ENCODE measurements around the gene GMPPB. TPM values are rescaled to one million over a fixed set of nuclear protein-coding genes. Genes with fewer than 3 reads are reported as not detected.

Gene GMPPB
- total RNA-seq, 1 donor from 2014 or later: 48.0 TPM

- Mint-ChIP-seq H3K27me3 (ENCODE audit: low read depth) (no peaks in the 10 kb centered on the region), H3K4me3 (ENCODE audit: low read depth) (no peak overlapping the region), H3K36me3 (ENCODE audit: low read depth) (peaks cover 43% of the 10 kb centered on the region), H3K9me3 (no peaks in the 10 kb centered on the region), H3K4me1 (ENCODE audit: low read depth) (no peaks in the 10 kb centered on the region), H3K27ac (no peak overlapping the region)
- intact Hi-C loops (cut with micrococcal nuclease): no loop called here
- DNase-seq (ENCODE audit: low spot score): no peak
These were observed 43.1 kb downstream of the GMPPB start for GRCh38 chr3:49680493-49681231.

GRCh38 chr3:49675912-49676311, 47.8 kb downstream of the GMPPB start:
- Mint-ChIP-seq H3K27ac (no peak overlapping the region), H3K36me3 (ENCODE audit: low read depth) (peaks cover 25% of the 10 kb centered on the region), H3K9me3 (no peaks in the 10 kb centered on the region), H3K27me3 (ENCODE audit: low read depth) (no peaks in the 10 kb centered on the region), H3K4me1 (ENCODE audit: low read depth) (peaks cover 16% of the 10 kb centered on the region), H3K4me3 (ENCODE audit: low read depth) (no peak overlapping the region)
- intact Hi-C loops (cut with micrococcal nuclease): no loop called here
- no peak for DNase-seq (ENCODE audit: low spot score)

- Mint-ChIP-seq H3K4me3 (ENCODE audit: low read depth) (peak overlapping the region; percentile 91), H3K27ac (no peak overlapping the region), H3K9me3 (no peaks in the 10 kb centered on the region), H3K4me1 (ENCODE audit: low read depth) (peaks cover 16% of the 10 kb centered on the region), H3K36me3 (ENCODE audit: low read depth) (peaks cover 18% of the 10 kb centered on the region), H3K27me3 (ENCODE audit: low read depth) (no peaks in the 10 kb centered on the region)
- no peak for DNase-seq (ENCODE audit: low spot score)
- intact Hi-C loops (cut with micrococcal nuclease): loop anchor here (1.0 to 5.0 kb wide), 3 partner anchors 15 to 202 kb away; partner anchors contain the start of genes AMIGO3, DAG1, MST1 and RNF123
These were observed 49.2 kb downstream of the GMPPB start for GRCh38 chr3:49674497-49674983.

- Mint-ChIP-seq H3K36me3 (ENCODE audit: low read depth) (peaks cover 18% of the 10 kb centered on the region), H3K9me3 (no peaks in the 10 kb centered on the region), H3K27ac (peak within 1 kb of the TSS; percentile 97), H3K4me3 (ENCODE audit: low read depth) (peak within 1 kb of the TSS; percentile 91), H3K27me3 (ENCODE audit: low read depth) (no peaks in the 10 kb centered on the region), H3K4me1 (ENCODE audit: low read depth) (peaks cover 16% of the 10 kb centered on the region)
- intact Hi-C loops (cut with micrococcal nuclease): loop anchor here (1.0 to 5.0 kb wide), 3 partner anchors 15 to 202 kb away; partner anchors contain the start of genes AMIGO3, DAG1, MST1 and RNF123
- peak; percentile 97 for DNase-seq (ENCODE audit: low spot score)
These were observed 49.8 kb downstream of the GMPPB start, which contains the start of gene APEH for GRCh38 chr3:49673715-49674496. Gene APEH (plus strand): TSS chr3:49674351. CDS start chr3:49674402, 51 bp downstream.

- peak overlapping the region; percentile 97 for H3K27ac Mint-ChIP-seq
These were observed 50.5 kb downstream of the GMPPB start for GRCh38 chr3:49673121-49673714.

GRCh38 chr3:49671291-49672288, 52.2 kb downstream of the GMPPB start:
- peaks cover 16% of the 10 kb centered on the region for H3K4me1 Mint-ChIP-seq (ENCODE audit: low read depth)
- peak; percentile 59 for DNase-seq (ENCODE audit: low spot score)
- H3K4me3 Mint-ChIP-seq (ENCODE audit: low read depth): peak overlapping the region; percentile 73
- H3K27me3 Mint-ChIP-seq (ENCODE audit: low read depth): no peaks in the 10 kb centered on the region
- intact Hi-C loops (cut with micrococcal nuclease): loop anchor here (1.0 to 5.0 kb wide), 2 partner anchors 132 to 199 kb away; partner anchors contain the start of gene DAG1
- H3K27ac Mint-ChIP-seq: peak overlapping the region; percentile 63
- H3K9me3 Mint-ChIP-seq: no peaks in the 10 kb centered on the region
- peaks cover 4% of the 10 kb centered on the region for H3K36me3 Mint-ChIP-seq (ENCODE audit: low read depth)

More at GRCh38 chr3:49673121-49673714, 50.5 kb downstream of the GMPPB start:
- no peaks in the 10 kb centered on the region for H3K9me3 Mint-ChIP-seq
- peaks cover 16% of the 10 kb centered on the region for H3K4me1 Mint-ChIP-seq (ENCODE audit: low read depth)
- DNase-seq (ENCODE audit: low spot score): no peak
- peaks cover 16% of the 10 kb centered on the region for H3K36me3 Mint-ChIP-seq (ENCODE audit: low read depth)
- no peaks in the 10 kb centered on the region for H3K27me3 Mint-ChIP-seq (ENCODE audit: low read depth)
- intact Hi-C loops (cut with micrococcal nuclease): loop anchor here (5.0 kb wide), 1 partner anchor 201 kb away; the partner anchor contains the start of gene DAG1
- H3K4me3 Mint-ChIP-seq (ENCODE audit: low read depth): peak overlapping the region; percentile 91

- Mint-ChIP-seq H3K4me1 (ENCODE audit: low read depth) (peaks cover 16% of the 10 kb centered on the region), H3K27me3 (ENCODE audit: low read depth) (no peaks in the 10 kb centered on the region), H3K27ac (no peak overlapping the region), H3K9me3 (no peaks in the 10 kb centered on the region), H3K36me3 (ENCODE audit: low read depth) (no peaks in the 10 kb centered on the region), H3K4me3 (ENCODE audit: low read depth) (no peak overlapping the region)
- intact Hi-C loops (cut with micrococcal nuclease): loop anchor here (1.0 to 5.0 kb wide), 2 partner anchors 132 to 199 kb away; partner anchors contain the start of gene DAG1
- no peak for DNase-seq (ENCODE audit: low spot score)
These were observed 52.8 kb downstream of the GMPPB start for GRCh38 chr3:49670940-49671290.

Other genes starting within 250 kb of the GMPPB start
- 0.09 and 0.11 TPM in 2 replicates for gene BSN, start 169.5 kb downstream of the GMPPB start, total RNA-seq
- 111 and 113 TPM in 2 replicates for gene APEH, start 49.6 kb downstream of the GMPPB start, total RNA-seq
- 8.3 and 11.1 TPM in 2 replicates for gene MST1, start 34.5 kb downstream of the GMPPB start, total RNA-seq
- gene RNF123, start 34.4 kb downstream of the GMPPB start, total RNA-seq: 43.0 and 45.1 TPM in 2 replicates
- not detected in 2 replicates for gene AMIGO3, start 4.3 kb downstream of the GMPPB start, total RNA-seq
- 36.9 and 40.7 TPM in 2 replicates for gene IP6K1, start 62.6 kb upstream of the GMPPB start, total RNA-seq
- gene CDHR4, start 75.9 kb upstream of the GMPPB start, total RNA-seq: 0.16 TPM in 1 of 2 replicates, not detected in the other
- gene INKA1, start 79.3 kb upstream of the GMPPB start, total RNA-seq: 1.2 and 2.3 TPM in 2 replicates
- gene UBA7, start 90.0 kb upstream of the GMPPB start, total RNA-seq: 92.0 and 95.7 TPM in 2 replicates
- gene TRAIP, start 132.6 kb upstream of the GMPPB start, total RNA-seq: 21.0 and 26.6 TPM in 2 replicates
- 0.39 and 0.46 TPM in 2 replicates for gene CAMKV, start 146.0 kb upstream of the GMPPB start, total RNA-seq
- 1.2 and 1.3 TPM in 2 replicates for gene MST1R, start 179.9 kb upstream of the GMPPB start, total RNA-seq
- 15.1 and 15.7 TPM in 2 replicates for gene MON1A, start 205.9 kb upstream of the GMPPB start, total RNA-seq
- gene RBM6, start 216.2 kb upstream of the GMPPB start, total RNA-seq: 99.2 and 104 TPM in 2 replicates